Erythroblast (primary cell): Measurements from ENCODE around the gene TIMM8B.

Experiments used
- GATA1 ChIP-seq: IDR thresholded peaks from 2 replicates; pipeline ENCODE4 v1.6.1; 2011; ENCODE audit warnings: low read depth, mild to moderate bottlenecking, control low read depth, low read length, moderate library complexity
- POLR2A ChIP-seq: IDR thresholded peaks from 2 replicates; pipeline ENCODE4 v1.6.1; 2011; ENCODE audit warnings: mild to moderate bottlenecking, low read length

DNA sequence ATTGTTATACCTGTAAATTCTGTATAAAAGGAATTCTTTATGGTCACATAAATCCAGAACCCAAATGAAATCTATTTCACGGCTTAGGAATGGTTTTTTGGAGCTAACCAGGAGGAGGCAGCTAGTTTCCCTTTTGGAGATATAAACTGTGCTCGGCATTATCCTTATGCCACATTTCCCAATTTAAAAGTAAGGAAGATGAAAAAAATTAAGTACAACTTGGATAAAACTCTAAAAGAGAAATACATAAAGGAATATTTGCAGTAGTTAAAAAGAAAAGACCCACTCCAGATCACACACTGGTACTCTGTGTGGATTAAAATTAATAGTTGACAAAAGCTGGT is 43.6 kb downstream of the TIMM8B start:
- no peak for TF ChIP-seq POLR2A
- no peak for TF ChIP-seq GATA1
